NCI-H2196 treated with DMSO at 0.1 percent for 48 hours (cell line): ENCODE measurements around the gene SSNA1.

Source experiments
- DNase-seq: peaks from one replicate; lab custom pipeline; 2025; ENCODE audit not compliant: unreplicated experiment; lab: John Stamatoyannopoulos, UW

Gene SSNA1

DNA sequence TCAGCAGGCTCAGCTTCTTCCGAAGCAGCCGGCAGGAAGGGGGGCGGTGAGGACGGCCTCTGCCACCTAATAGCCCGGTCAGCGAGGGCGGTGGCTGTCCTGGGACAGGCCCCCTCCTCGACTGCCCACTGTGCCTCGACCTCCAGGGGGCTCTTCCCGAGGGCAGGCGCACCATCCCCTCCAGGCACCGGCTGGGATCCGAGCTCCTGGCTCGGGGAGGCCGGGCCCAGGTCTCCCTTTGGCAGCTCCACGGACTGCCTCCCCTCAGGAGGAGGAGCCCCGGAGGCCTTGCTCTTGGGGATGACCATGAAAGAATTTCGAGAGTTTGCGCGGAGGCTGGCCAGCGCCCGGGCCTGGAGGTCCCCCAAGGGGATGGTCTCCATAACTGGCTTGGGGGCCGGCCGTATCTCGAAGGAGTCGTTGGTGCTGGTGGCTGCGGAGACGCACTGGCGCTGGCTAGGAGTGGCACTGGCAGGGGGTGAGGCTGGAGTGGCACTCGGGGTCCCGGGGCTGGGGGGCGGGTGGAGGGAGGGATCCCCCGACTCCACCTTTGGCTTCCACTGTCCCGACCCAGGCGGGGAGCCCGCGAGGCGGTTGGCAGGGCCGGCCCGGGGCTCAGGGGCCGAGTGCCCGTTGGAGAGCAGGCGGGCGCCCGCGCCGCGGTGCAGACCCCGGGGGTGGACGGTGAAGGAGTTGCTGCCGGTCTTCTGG, 11.1 kb downstream of the SSNA1 start:
- DNase-seq: no peak

DNA sequence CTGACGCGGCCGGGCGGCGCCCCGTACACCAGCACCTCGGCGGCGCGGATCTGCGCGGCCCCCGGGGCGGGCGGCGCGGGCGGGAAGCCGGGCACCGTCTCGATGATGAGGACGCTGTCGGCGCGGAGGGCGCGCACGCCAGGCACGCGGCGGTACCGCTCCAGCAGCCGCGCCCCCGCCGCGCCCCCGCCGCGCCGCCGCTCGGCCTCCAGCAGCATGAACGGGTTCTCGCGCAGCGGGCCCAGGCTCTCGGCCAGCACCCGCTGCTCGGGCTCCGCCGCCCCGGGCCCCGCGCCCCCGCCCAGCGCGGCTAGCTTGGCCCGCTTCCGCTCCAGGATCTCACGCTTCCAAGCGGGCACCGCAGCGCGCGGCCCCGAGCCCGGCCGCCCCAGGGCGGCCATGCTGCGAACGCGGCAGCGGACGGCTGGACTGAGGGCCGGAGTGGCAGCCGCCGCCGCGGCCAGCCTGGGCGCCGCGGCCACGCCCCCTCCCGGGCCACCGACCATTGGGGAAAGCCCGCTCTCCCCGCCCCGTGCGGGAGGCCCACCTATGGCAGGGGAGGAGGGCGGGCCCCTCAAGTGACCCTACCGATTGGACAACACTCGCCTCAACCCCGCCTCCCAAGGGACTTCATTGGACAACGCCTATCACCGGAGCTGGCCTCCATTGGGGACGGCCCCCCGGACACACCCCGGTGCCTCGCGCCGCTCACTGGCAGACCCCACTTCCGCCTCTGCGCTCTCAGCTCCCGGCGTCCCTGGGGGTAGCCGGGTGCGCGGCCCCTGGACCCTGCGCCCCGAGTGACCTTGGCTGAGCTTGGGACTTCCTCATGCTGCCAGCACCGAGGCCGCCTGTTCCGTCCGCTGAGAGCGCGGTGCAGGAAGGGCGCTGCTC, 12.1 kb downstream of the SSNA1 start, which contains the start of gene TPRN:
TPRN (minus strand) TSS at position 431 of the 894 bp plus-strand sequence; CDS start at position 401, 30 bp downstream.
- peak; percentile 98 for DNase-seq

GRCh38 chr9:137201205-137201868, 12.9 kb downstream of the SSNA1 start:
- no peak for DNase-seq

GRCh38 chr9:137202966-137203365, 14.5 kb downstream of the SSNA1 start:
- DNase-seq: no peak

- no peak for DNase-seq
These were observed 16.3 kb downstream of the SSNA1 start for GRCh38 chr9:137204731-137205125.

- DNase-seq: peak; percentile 58
These were observed 16.9 kb downstream of the SSNA1 start, which contains the start of the genes NDOR1 and TMEM203 for GRCh38 chr9:137205126-137206069. Gene NDOR1 (plus strand): TSS chr9:137205700. CDS start chr9:137205778, 78 bp downstream. Gene TMEM203 (minus strand): TSS chr9:137205648. CDS start chr9:137205414, 234 bp downstream.

- no peak for DNase-seq
These were observed 18.1 kb downstream of the SSNA1 start for GRCh38 chr9:137206602-137207001.

DNA sequence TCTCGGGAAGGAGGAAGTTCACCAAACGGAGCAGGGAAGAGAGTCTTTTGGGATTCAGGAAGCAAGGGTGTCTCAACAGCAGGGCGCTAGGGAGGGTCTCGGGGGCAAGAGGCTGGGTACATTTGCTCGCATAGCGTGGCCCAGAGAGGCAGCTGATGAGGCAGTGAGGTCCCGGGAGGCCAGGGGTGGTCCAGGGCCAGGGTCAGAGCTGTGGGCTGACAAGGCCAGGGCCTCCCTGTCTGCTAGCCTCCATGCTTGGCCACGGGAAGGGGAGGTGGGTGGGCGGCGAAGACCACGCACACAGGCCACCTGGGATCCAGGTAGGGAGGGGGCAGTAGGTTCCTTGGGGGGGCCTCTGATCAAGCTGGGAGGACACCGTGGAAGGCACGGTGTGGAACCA, 23.1 kb downstream of the SSNA1 start:
- no peak for DNase-seq

DNA sequence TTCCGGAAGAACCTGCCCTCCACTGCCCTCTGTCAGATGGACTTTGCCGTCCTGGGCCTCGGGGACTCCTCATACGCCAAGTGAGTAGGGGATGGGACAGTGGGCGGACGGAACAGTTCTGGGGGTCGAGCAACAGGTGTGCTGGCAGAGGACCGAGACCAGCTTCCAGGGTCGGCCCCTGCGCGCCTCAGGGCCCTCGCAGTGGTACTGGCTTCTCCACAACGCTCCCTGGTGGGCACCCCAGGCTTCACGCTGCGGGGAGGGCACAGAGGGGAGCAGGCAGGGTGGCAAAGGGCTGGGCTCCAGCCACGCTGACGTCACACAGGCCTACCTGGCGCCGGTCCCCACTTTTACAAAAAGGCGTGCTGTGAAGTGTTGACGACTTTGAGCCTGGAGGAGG, 24.0 kb downstream of the SSNA1 start:
- no peak for DNase-seq

DNA sequence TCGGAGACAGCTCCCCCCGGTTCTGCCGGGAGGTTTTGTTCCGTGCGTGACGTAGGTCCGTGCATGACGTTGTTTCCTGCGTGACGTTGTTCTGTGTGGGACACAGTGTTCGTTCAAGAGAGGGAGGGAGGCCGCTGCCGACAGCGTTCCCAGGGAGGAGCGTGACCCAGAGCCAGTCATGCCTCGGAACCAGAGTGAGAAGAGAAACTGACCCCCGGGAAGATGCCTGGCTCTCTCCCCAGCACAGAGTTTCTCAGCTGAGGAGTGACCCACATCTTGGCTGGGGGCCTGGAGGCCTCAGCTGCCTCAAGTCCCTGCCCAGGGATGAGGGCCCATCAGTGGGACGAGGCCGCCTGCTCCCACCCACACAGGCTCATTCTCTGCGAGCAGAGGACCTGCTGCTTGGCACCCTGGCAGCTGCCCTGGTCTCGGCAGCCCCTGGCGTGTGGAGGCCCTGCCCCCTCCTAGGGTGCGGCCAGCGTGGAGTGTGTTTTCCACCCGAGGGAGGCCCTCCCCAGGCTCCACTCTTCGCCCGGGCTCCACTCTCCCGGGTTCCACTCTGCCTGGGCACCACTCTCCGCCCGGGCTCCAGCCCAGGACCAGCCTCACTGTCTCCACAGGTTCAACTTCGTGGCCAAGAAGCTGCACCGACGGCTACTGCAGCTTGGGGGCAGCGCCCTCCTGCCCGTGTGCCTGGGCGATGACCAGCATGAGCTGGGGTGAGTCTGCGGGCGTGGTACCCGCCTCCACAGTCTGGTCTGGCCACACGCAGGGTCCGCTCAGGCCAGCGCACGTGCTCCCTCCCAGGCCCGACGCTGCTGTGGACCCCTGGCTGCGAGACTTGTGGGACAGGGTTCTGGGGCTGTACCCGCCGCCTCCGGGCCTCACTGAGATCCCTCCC, 24.9 kb downstream of the SSNA1 start:
- DNase-seq: no peak

DNA sequence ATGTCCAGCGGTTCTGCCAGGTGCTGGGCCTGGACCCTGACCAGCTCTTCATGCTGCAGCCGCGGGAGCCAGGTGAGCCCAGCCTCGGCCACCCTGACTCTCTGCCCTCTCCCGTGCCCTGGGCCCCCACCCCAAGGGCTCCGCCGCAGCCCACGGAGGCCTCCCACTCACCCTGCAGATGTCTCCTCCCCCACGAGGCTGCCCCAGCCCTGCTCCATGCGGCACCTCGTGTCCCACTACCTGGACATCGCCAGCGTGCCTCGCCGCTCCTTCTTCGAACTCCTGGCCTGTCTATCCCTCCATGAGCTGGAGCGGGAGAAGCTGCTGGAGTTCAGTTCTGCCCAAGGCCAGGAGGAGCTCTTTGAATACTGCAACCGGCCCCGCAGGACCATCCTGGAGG, 26.1 kb downstream of the SSNA1 start:
- DNase-seq: no peak

- DNase-seq: no peak
These were observed 26.9 kb downstream of the SSNA1 start for GRCh38 chr9:137215196-137215986.

- no peak for DNase-seq
These were observed 27.9 kb downstream of the SSNA1 start for GRCh38 chr9:137216188-137216965.

- DNase-seq: peak; percentile 84
These were observed 29.1 kb downstream of the SSNA1 start for GRCh38 chr9:137217276-137218211.

- no peak for DNase-seq
These were observed 29.8 kb downstream of the SSNA1 start for GRCh38 chr9:137218212-137218753.

GRCh38 chr9:137218754-137219271, 30.3 kb downstream of the SSNA1 start:
- peak; percentile 55 for DNase-seq
